ENCODE measurements around the gene USP3. TPM values are rescaled to one million over a fixed set of nuclear protein-coding genes. Genes with fewer than 3 reads are reported as not detected.
"Not testable (repeated sequence)": the region's sequence is repeated elsewhere in the genome, so short reads cannot be mapped to it uniquely, and the experiment has no call there.

The USP3 gene
- total RNA-seq, 2 experiments from 2014 or later: 34.6 to 53.0 TPM

GRCh38 chr15:63612300-63612699, 107.9 kb downstream of the USP3 start:
- ChIA-PET POLR2A (interaction anchor here (0.6 kb wide), 1 partner anchor 92 kb away, joined by 3 read pairs; no protein-coding TSS in a partner anchor), CTCF (ENCODE audit: unreplicated experiment) (no interaction called here)
- Histone ChIP-seq H3K9me2 (ENCODE audit: insufficient read depth, low read length) (no peaks in the 10 kb centered on the region), H3K4me2 (ENCODE audit: low read length) (no peak overlapping the region), H3K9me3 (ENCODE audit: low read length) (no peaks in the 10 kb centered on the region), H4K20me1 (ENCODE audit: insufficient read depth, low read length) (no peaks in the 10 kb centered on the region), H3K79me2 (ENCODE audit: insufficient read depth, low read depth, low read length) (no peaks in the 10 kb centered on the region), H3K4me1 (ENCODE audit: insufficient read depth, low read length, poor library complexity, severe bottlenecking) (peaks cover 16% of the 10 kb centered on the region), H3K27ac (ENCODE audit: low read depth, low read length, poor library complexity, severe bottlenecking) (no peak overlapping the region), H3K36me3 (ENCODE audit: insufficient read depth, low read length) (peaks cover 51% of the 10 kb centered on the region), H3K4me3 (ENCODE audit: low read depth, low read length, poor library complexity, severe bottlenecking) (no peak overlapping the region), H2AFZ (ENCODE audit: low read length) (no peak overlapping the region)
- no peak for DNase-seq (ENCODE audit: low spot score)
- no peak for TF ChIP-seq CTCF (conservative IDR thresholded peaks at IDR 0.05; ENCODE audit: low read length)
- TF ChIP-seq EZH2phosphoT487 (IDR thresholded peaks at IDR 0.05; ENCODE audit: borderline replicate concordance, low read depth, low read length): no peak
- intact Hi-C loops (cut with micrococcal nuclease; ENCODE audit: unreplicated experiment): loop anchor here (5.0 to 10.0 kb wide), 2 partner anchors 133 to 540 kb away; partner anchors contain the start of gene SNX22
- BruUV-seq (replicated peaks): no TSS peak

DNA sequence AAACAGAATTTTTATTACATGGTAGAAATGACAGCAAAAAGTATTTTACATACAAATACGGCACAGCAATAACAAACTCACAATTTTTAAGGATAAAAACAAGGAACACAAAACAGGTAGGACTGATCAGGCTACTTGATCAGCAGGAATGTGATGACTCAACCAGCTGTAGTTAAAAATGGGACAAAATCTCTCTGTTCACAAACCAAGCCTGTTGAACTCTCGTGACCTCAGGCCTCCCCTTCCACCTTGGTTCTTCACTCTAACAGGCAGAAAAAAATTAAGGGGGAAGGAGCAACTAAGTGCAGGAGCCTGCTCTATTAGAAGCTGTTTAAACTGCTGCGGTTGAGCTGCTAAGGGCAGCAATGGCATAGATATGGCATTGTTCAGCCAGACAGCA, 111.5 kb downstream of the USP3 start:
- TF ChIP-seq EZH2phosphoT487 (IDR thresholded peaks at IDR 0.05; ENCODE audit: borderline replicate concordance, low read depth, low read length) (no peak), CTCF (conservative IDR thresholded peaks at IDR 0.05; ENCODE audit: low read length) (no peak)
- no peak overlapping the region for H3K4me2 ChIP-seq (ENCODE audit: low read length)
- H3K9me2 ChIP-seq (ENCODE audit: insufficient read depth, low read length): no peaks in the 10 kb centered on the region
- H3K9me3 ChIP-seq (ENCODE audit: low read length): no peaks in the 10 kb centered on the region
- intact Hi-C loops (cut with micrococcal nuclease; ENCODE audit: unreplicated experiment): loop anchor here (10.0 kb wide), 1 partner anchor 129 kb away; no protein-coding TSS in a partner anchor
- H2AFZ ChIP-seq (ENCODE audit: low read length): no peak overlapping the region
- POLR2A ChIA-PET: no interaction called here
- H4K20me1 ChIP-seq (ENCODE audit: insufficient read depth, low read length): no peaks in the 10 kb centered on the region
- H3K27ac ChIP-seq (ENCODE audit: low read depth, low read length, poor library complexity, severe bottlenecking): no peak overlapping the region
- CTCF ChIA-PET (ENCODE audit: unreplicated experiment): no interaction called here
- BruUV-seq (replicated peaks): no TSS peak
- no peaks in the 10 kb centered on the region for H3K79me2 ChIP-seq (ENCODE audit: insufficient read depth, low read depth, low read length)
- H3K4me1 ChIP-seq (ENCODE audit: insufficient read depth, low read length, poor library complexity, severe bottlenecking): peaks cover 4% of the 10 kb centered on the region
- DNase-seq (ENCODE audit: low spot score): no peak
- H3K36me3 ChIP-seq (ENCODE audit: insufficient read depth, low read length): peaks cover 30% of the 10 kb centered on the region
- no peak overlapping the region for H3K4me3 ChIP-seq (ENCODE audit: low read depth, low read length, poor library complexity, severe bottlenecking)

- POLR2A ChIA-PET; H3K4me2 ChIP-seq (ENCODE audit: low read length); H3K9me3 ChIP-seq (ENCODE audit: low read length); DNase-seq (ENCODE audit: low spot score); H3K4me3 ChIP-seq (ENCODE audit: low read depth, low read length, poor library complexity, severe bottlenecking); CTCF ChIA-PET (ENCODE audit: unreplicated experiment); H3K79me2 ChIP-seq (ENCODE audit: insufficient read depth, low read depth, low read length); H3K9me2 ChIP-seq (ENCODE audit: insufficient read depth, low read length); H2AFZ ChIP-seq (ENCODE audit: low read length); H3K27ac ChIP-seq (ENCODE audit: low read depth, low read length, poor library complexity, severe bottlenecking); H3K4me1 ChIP-seq (ENCODE audit: insufficient read depth, low read length, poor library complexity, severe bottlenecking); BruUV-seq (replicated peaks); H4K20me1 ChIP-seq (ENCODE audit: insufficient read depth, low read length): not testable (repeated sequence)
- intact Hi-C loops (cut with micrococcal nuclease; ENCODE audit: unreplicated experiment): loop anchor here (10.0 kb wide), 1 partner anchor 128 kb away; no protein-coding TSS in a partner anchor
- H3K36me3 ChIP-seq (ENCODE audit: insufficient read depth, low read length): peaks cover 28% of the 10 kb centered on the region
Observed at GRCh38 chr15:63617147-63617546, 112.8 kb downstream of the USP3 start.

DNA sequence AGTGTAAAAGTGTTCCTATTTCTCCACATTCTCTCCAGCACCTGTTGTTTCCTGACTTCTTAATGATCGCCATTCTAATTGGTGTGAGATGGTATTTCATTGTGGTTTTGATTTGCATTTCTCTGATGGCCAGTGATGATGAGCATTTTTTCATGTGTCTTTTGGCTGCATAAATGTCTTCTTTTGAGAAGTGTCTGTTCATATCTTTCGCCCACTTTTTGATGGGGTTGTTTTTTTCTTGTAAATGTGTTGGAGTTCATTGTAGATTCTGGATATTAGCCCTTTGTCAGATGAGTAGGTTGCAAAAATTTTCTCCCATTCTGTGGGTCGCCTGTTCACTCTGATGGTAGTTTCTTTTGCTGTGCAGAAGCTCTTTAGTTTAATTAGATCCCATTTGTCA, 113.2 kb downstream of the USP3 start:
- H2AFZ ChIP-seq (ENCODE audit: low read length); H3K9me2 ChIP-seq (ENCODE audit: insufficient read depth, low read length); H3K9me3 ChIP-seq (ENCODE audit: low read length); H3K4me1 ChIP-seq (ENCODE audit: insufficient read depth, low read length, poor library complexity, severe bottlenecking); H4K20me1 ChIP-seq (ENCODE audit: insufficient read depth, low read length); CTCF ChIA-PET (ENCODE audit: unreplicated experiment); DNase-seq (ENCODE audit: low spot score); POLR2A ChIA-PET; H3K79me2 ChIP-seq (ENCODE audit: insufficient read depth, low read depth, low read length); H3K27ac ChIP-seq (ENCODE audit: low read depth, low read length, poor library complexity, severe bottlenecking); H3K4me2 ChIP-seq (ENCODE audit: low read length); BruUV-seq (replicated peaks); H3K4me3 ChIP-seq (ENCODE audit: low read depth, low read length, poor library complexity, severe bottlenecking): not testable (repeated sequence)
- peaks cover 29% of the 10 kb centered on the region for H3K36me3 ChIP-seq (ENCODE audit: insufficient read depth, low read length)
- intact Hi-C loops (cut with micrococcal nuclease; ENCODE audit: unreplicated experiment): loop anchor here (10.0 kb wide), 1 partner anchor 127 kb away; no protein-coding TSS in a partner anchor

DNA sequence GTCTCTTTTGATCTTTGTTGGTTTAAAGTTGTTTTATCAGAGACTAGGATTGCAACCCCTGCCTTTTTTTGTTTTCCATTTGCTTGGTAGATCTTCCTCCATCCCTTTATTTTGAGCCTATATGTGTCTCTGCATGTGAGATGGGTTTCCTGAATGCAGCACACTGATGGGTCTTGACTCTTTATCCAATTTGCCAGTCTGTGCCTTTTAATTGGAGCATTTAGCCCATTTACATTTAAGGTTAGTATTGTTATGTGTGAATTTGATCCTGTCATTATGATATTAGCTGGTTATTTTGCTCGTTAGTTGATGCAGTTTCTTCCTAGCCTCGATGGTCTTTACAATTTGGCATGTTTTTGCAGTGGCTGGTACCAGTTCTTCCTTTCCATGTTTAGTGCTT, 116.4 kb downstream of the USP3 start:
- CTCF ChIA-PET (ENCODE audit: unreplicated experiment): not testable (repeated sequence)

More for the DNA sequence above, 116.4 kb downstream of the USP3 start:
- H2AFZ ChIP-seq (ENCODE audit: low read length); H3K79me2 ChIP-seq (ENCODE audit: insufficient read depth, low read depth, low read length); H3K4me1 ChIP-seq (ENCODE audit: insufficient read depth, low read length, poor library complexity, severe bottlenecking); H3K27ac ChIP-seq (ENCODE audit: low read depth, low read length, poor library complexity, severe bottlenecking); H3K9me2 ChIP-seq (ENCODE audit: insufficient read depth, low read length); H4K20me1 ChIP-seq (ENCODE audit: insufficient read depth, low read length); H3K9me3 ChIP-seq (ENCODE audit: low read length); POLR2A ChIA-PET; BruUV-seq (replicated peaks); intact Hi-C loops (cut with micrococcal nuclease; ENCODE audit: unreplicated experiment); H3K4me2 ChIP-seq (ENCODE audit: low read length); DNase-seq (ENCODE audit: low spot score); H3K4me3 ChIP-seq (ENCODE audit: low read depth, low read length, poor library complexity, severe bottlenecking): not testable (repeated sequence)
- H3K36me3 ChIP-seq (ENCODE audit: insufficient read depth, low read length): peaks cover 46% of the 10 kb centered on the region
